Right forelimb (tissue), 1 donor: ENCODE results near the gene ZNF268.
"Not testable (repeated sequence)": the region's sequence is repeated elsewhere in the genome, so short reads cannot be mapped to it uniquely, and the experiment has no call there.

Experiments used
- DNase-seq: peaks from one replicate; pipeline ENCODE4 v3.0.0-alpha.2; 2018

The ZNF268 gene

GRCh38 chr12:133231001-133231400, 49.7 kb downstream of the ZNF268 start:
- DNase-seq = no peak

- DNase-seq = no peak
Measured at GRCh38 chr12:133233006-133233405, 51.7 kb downstream of the ZNF268 start.

GRCh38 chr12:133233993-133234564, 52.8 kb downstream of the ZNF268 start:
- no peak for DNase-seq

GRCh38 chr12:133234971-133235370, 53.7 kb downstream of the ZNF268 start:
- no peak for DNase-seq

GRCh38 chr12:133235401-133236112, 54.3 kb downstream of the ZNF268 start, which contains the start of gene ANHX:
Gene ANHX, minus strand, starts transcription at chr12:133235877. Its CDS starts 1,521 bp downstream, at chr12:133234356.
- DNase-seq = no peak

- no peak for DNase-seq
Measured at GRCh38 chr12:133236144-133236543, 54.8 kb downstream of the ZNF268 start.

GRCh38 chr12:133236556-133236955, 55.3 kb downstream of the ZNF268 start:
- no peak for DNase-seq

- DNase-seq = no peak
Measured at GRCh38 chr12:133251732-133252131, 70.4 kb downstream of the ZNF268 start.

GRCh38 chr12:133255833-133256232, 74.5 kb downstream of the ZNF268 start:
- DNase-seq = not testable (repeated sequence)

GRCh38 chr12:133256321-133256720, 75.0 kb downstream of the ZNF268 start:
- no peak for DNase-seq

- DNase-seq = no peak
Measured at GRCh38 chr12:133264173-133264572, 82.9 kb downstream of the ZNF268 start.
